ENCODE measurements around the gene BUD23. TPM values are rescaled to one million over a fixed set of nuclear protein-coding genes. Genes with fewer than 3 reads are reported as not detected.

BUD23 gene
- total RNA-seq, 1 experiment from 2014 or later, result 168 TPM

- ChIA-PET CTCF (interaction anchor here (1.0 to 1.7 kb wide), 3 partner anchors 9 to 110 kb away, joined by 4 to 9 read pairs (median 5); no protein-coding TSS in a partner anchor), RAD21 (ENCODE audit: low non-redundant PET in 1 of 2, low total read pairs in 2 of 2, uncharacterized antibody in 2 of 2, unreplicated experiment in 2 of 2) (interaction anchor here (0.6 to 2.8 kb wide), 6 partner anchors 9 to 110 kb away, joined by 3 to 8 read pairs (median 4); no protein-coding TSS in a partner anchor), POLR2A (interaction anchor here (0.5 to 2.0 kb wide), 7 partner anchors 10 to 126 kb away, joined by 3 to 17 read pairs (median 3); partner anchors contain the start of gene METTL27)
- no peak for TF ChIP-seq CTCF (IDR thresholded peaks at IDR 0.05 in 2 of 3, conservative IDR thresholded peaks at IDR 0.05 in 1 of 3; ENCODE audit: borderline replicate concordance in 1 of 3, insufficient read depth in 1 of 3, low read depth in 2 of 3, low read length in 2 of 3)
- no peak for TF ChIP-seq ZBTB33 (IDR thresholded peaks at IDR 0.05; ENCODE audit: extremely low read depth, insufficient replicate concordance, low read length)
- TF ChIP-seq EZH2phosphoT487 (IDR thresholded peaks at IDR 0.05; ENCODE audit: borderline replicate concordance), result no peak
- TF ChIP-seq ATF3 (IDR thresholded peaks at IDR 0.05), result no peak
- no peaks in the 10 kb centered on the region for H3K9me3 ChIP-seq (ENCODE audit: control insufficient read depth in 1 of 2, insufficient read depth in 1 of 2, low read depth in 1 of 2, low read length in 2 of 2)
- peaks cover 8% of the 10 kb centered on the region; the same call in 1 of the 2 replicates for H4K20me1 ChIP-seq (ENCODE audit: insufficient read depth)
- H3K36me3 ChIP-seq (ENCODE audit: control insufficient read depth in 1 of 2, insufficient read depth in 2 of 2, low read length in 2 of 2), result peaks cover 0 to 3% of the 10 kb centered on the region in 2 experiments; a peak in 1 of 4 replicates
- peak overlapping the region; percentile 63 for H3K9ac ChIP-seq (ENCODE audit: low read length)
- peaks cover 50 to 65% of the 10 kb centered on the region in 2 experiments for H3K4me1 ChIP-seq (ENCODE audit: control insufficient read depth in 1 of 2, insufficient read depth in 2 of 2, low read length in 2 of 2)
- H3K4me2 ChIP-seq (ENCODE audit: low read length), result peak overlapping the region; percentile 84
- DNase-seq (ENCODE audit: low read depth, low spot score) (no peak), ATAC-seq (no peak)
- peak overlapping the region in 1 of 2 experiments; percentile 25; a peak in 3 of 4 replicates for H3K4me3 ChIP-seq (replicated peaks in 1 of 2; ENCODE audit: low read depth in 1 of 2, low read length in 2 of 2)
- no TSS peak for BruUV-seq (replicated peaks)
- H3K27ac ChIP-seq (ENCODE audit: low read depth, low read length), result peak overlapping the region; percentile 81
- intact Hi-C loops (cut with micrococcal nuclease), result no loop called here
- H3K9me2 ChIP-seq (ENCODE audit: insufficient read depth), result no peaks in the 10 kb centered on the region
- peaks cover 73% of the 10 kb centered on the region for H3K79me2 ChIP-seq (ENCODE audit: insufficient read depth, low read length)
- no peaks in the 10 kb centered on the region for H3K27me3 ChIP-seq (ENCODE audit: insufficient read depth, low read length)
- H2AFZ ChIP-seq (ENCODE audit: low read depth, low read length, poor library complexity, severe bottlenecking), result no peak overlapping the region
These were observed 33.0 kb downstream of the BUD23 start for GRCh38 chr7:73716318-73716890.
